ENCODE results near the gene AGBL1. TPM values are rescaled to one million over a fixed set of nuclear protein-coding genes. Genes with fewer than 3 reads are reported as not detected.

AGBL1 gene
- total RNA-seq, 1 experiment from 2014 or later: not detected

GRCh38 chr15:86916671-86917360 is 837.1 kb downstream of the AGBL1 start:
- POLR2A ChIA-PET: no interaction called here
- intact Hi-C loops (cut with micrococcal nuclease; ENCODE audit: unreplicated experiment): no loop called here
- no peaks in the 10 kb centered on the region for H3K4me1 Mint-ChIP-seq (ENCODE audit: low read depth, unreplicated experiment)
- no peak overlapping the region for H3K4me3 Mint-ChIP-seq (ENCODE audit: unreplicated experiment)
- DNase-seq: no peak
- no peaks in the 10 kb centered on the region; the same call in none of the 2 replicates for H3K27me3 ChIP-seq (replicated peaks; ENCODE audit: control insufficient read depth, insufficient read depth, low read length)
- TF ChIP-seq, protein P1, sequence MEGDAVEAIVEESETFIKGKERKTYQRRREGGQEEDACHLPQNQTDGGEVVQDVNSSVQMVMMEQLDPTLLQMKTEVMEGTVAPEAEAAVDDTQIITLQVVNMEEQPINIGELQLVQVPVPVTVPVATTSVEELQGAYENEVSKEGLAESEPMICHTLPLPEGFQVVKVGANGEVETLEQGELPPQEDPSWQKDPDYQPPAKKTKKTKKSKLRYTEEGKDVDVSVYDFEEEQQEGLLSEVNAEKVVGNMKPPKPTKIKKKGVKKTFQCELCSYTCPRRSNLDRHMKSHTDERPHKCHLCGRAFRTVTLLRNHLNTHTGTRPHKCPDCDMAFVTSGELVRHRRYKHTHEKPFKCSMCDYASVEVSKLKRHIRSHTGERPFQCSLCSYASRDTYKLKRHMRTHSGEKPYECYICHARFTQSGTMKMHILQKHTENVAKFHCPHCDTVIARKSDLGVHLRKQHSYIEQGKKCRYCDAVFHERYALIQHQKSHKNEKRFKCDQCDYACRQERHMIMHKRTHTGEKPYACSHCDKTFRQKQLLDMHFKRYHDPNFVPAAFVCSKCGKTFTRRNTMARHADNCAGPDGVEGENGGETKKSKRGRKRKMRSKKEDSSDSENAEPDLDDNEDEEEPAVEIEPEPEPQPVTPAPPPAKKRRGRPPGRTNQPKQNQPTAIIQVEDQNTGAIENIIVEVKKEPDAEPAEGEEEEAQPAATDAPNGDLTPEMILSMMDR (IDR thresholded peaks at IDR 0.05; ENCODE audit: insufficient read depth in 1 of 2, low read depth in 1 of 2, low read length in 1 of 2, severe bottlenecking in 1 of 2, unreplicated experiment in 1 of 2): no peak
- H3K36me3 Mint-ChIP-seq (ENCODE audit: insufficient read depth, unreplicated experiment): no peaks in the 10 kb centered on the region
- H3K27me3 Mint-ChIP-seq (ENCODE audit: insufficient read depth, unreplicated experiment): peaks cover 14% of the 10 kb centered on the region
- H3K36me3 ChIP-seq (ENCODE audit: control insufficient read depth, insufficient read depth, low read length): no peaks in the 10 kb centered on the region
- no peaks in the 10 kb centered on the region for H3K4me1 ChIP-seq
- BruUV-seq (replicated peaks): no TSS peak
- no peaks in the 10 kb centered on the region for H3K9me3 Mint-ChIP-seq (ENCODE audit: unreplicated experiment)
- H3K27ac Mint-ChIP-seq (ENCODE audit: unreplicated experiment): no peak overlapping the region
- H3K9me3 ChIP-seq: no peaks in the 10 kb centered on the region
- H3K4me3 ChIP-seq (ENCODE audit: low read depth, low read length): no peak overlapping the region
- CTCF ChIA-PET: no interaction called here

DNA sequence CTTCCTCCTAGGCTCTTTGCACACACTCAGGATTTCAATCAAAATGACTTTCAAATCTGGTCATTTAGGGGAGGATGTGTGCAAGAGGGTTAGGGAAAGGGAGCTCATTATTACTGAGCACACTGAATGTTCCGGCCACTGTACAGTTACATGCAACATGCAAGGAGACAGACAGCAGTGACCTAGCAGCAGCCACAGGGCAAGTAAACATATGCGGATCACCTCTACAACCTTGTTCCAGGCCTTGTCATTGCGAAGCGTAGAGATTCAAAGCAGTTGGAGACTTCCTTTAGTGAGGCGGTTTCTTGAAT is 837.6 kb downstream of the AGBL1 start:
- H3K27me3 Mint-ChIP-seq (ENCODE audit: insufficient read depth, unreplicated experiment): peaks cover 14% of the 10 kb centered on the region
- H3K4me1 Mint-ChIP-seq (ENCODE audit: low read depth, unreplicated experiment): no peaks in the 10 kb centered on the region
- Histone ChIP-seq H3K4me1 (no peaks in the 10 kb centered on the region), H3K9me3 (no peaks in the 10 kb centered on the region), H3K27me3 (replicated peaks; ENCODE audit: control insufficient read depth, insufficient read depth, low read length) (no peaks in the 10 kb centered on the region; the same call in none of the 2 replicates), H3K36me3 (ENCODE audit: control insufficient read depth, insufficient read depth, low read length) (no peaks in the 10 kb centered on the region), H3K4me3 (ENCODE audit: low read depth, low read length) (no peak overlapping the region)
- BruUV-seq (replicated peaks): no TSS peak
- H3K4me3 Mint-ChIP-seq (ENCODE audit: unreplicated experiment): no peak overlapping the region
- no peak overlapping the region for H3K27ac Mint-ChIP-seq (ENCODE audit: unreplicated experiment)
- TF ChIP-seq, protein P1 (IDR thresholded peaks at IDR 0.05; ENCODE audit: insufficient read depth in 1 of 2, low read depth in 1 of 2, low read length in 1 of 2, severe bottlenecking in 1 of 2, unreplicated experiment in 1 of 2): no peak
- ChIA-PET POLR2A (no interaction called here), CTCF (no interaction called here)
- no peaks in the 10 kb centered on the region for H3K9me3 Mint-ChIP-seq (ENCODE audit: unreplicated experiment)
- H3K36me3 Mint-ChIP-seq (ENCODE audit: insufficient read depth, unreplicated experiment): no peaks in the 10 kb centered on the region
- intact Hi-C loops (cut with micrococcal nuclease; ENCODE audit: unreplicated experiment): no loop called here
- no peak for DNase-seq

GRCh38 chr15:86919581-86919980 is 839.9 kb downstream of the AGBL1 start:
- no peaks in the 10 kb centered on the region for H3K4me1 ChIP-seq
- no peaks in the 10 kb centered on the region for H3K9me3 Mint-ChIP-seq (ENCODE audit: unreplicated experiment)
- ChIA-PET POLR2A (no interaction called here), CTCF (no interaction called here)
- no peaks in the 10 kb centered on the region for H3K36me3 Mint-ChIP-seq (ENCODE audit: insufficient read depth, unreplicated experiment)
- intact Hi-C loops (cut with micrococcal nuclease; ENCODE audit: unreplicated experiment): no loop called here
- no peak overlapping the region for H3K4me3 Mint-ChIP-seq (ENCODE audit: unreplicated experiment)
- no peaks in the 10 kb centered on the region; the same call in none of the 2 replicates for H3K27me3 ChIP-seq (replicated peaks; ENCODE audit: control insufficient read depth, insufficient read depth, low read length)
- DNase-seq: no peak
- H3K4me3 ChIP-seq (ENCODE audit: low read depth, low read length): no peak overlapping the region
- H3K9me3 ChIP-seq: no peaks in the 10 kb centered on the region
- H3K36me3 ChIP-seq (ENCODE audit: control insufficient read depth, insufficient read depth, low read length): no peaks in the 10 kb centered on the region
- no TSS peak for BruUV-seq (replicated peaks)
- no peak overlapping the region for H3K27ac Mint-ChIP-seq (ENCODE audit: unreplicated experiment)
- H3K4me1 Mint-ChIP-seq (ENCODE audit: low read depth, unreplicated experiment): no peaks in the 10 kb centered on the region
- TF ChIP-seq, protein P1 (IDR thresholded peaks at IDR 0.05; ENCODE audit: insufficient read depth in 1 of 2, low read depth in 1 of 2, low read length in 1 of 2, severe bottlenecking in 1 of 2, unreplicated experiment in 1 of 2): no peak
- H3K27me3 Mint-ChIP-seq (ENCODE audit: insufficient read depth, unreplicated experiment): peaks cover 14% of the 10 kb centered on the region
